K562 (cell line): ENCODE results near the gene TRIM73.
"Not testable (repeated sequence)": the region's sequence is repeated elsewhere in the genome, so short reads cannot be mapped to it uniquely, and the experiment has no call there.

Experiments
- CTCF ChIP-seq, 3 experiments: IDR thresholded peaks in 2 of 3; conservative IDR thresholded peaks in 1 of 3; 2 replicates each; pipeline ENCODE4 v1.5.1; 2011 to 2012; ENCODE audit warnings: low read length in 3 of 3, mild to moderate bottlenecking in 3 of 3, control low read depth in 2 of 3, improper control_type of control experiment in 1 of 3, inconsistent platforms in 1 of 3, low read depth in 1 of 3, mixed read lengths in 1 of 3, moderate library complexity in 1 of 3; ENCODE audit not compliant: insufficient read depth in 2 of 3
- E2F6 ChIP-seq, 2 experiments: IDR thresholded peaks; 2 replicates each; pipeline ENCODE4 v1.6.1; 2011; ENCODE audit warnings: borderline replicate concordance in 1 of 2, control low read depth in 1 of 2, low read depth in 1 of 2, low read length in 1 of 2, mild to moderate bottlenecking in 1 of 2, mixed read lengths in 1 of 2, moderate library complexity in 1 of 2; ENCODE audit not compliant: insufficient read depth in 1 of 2, insufficient read length in 1 of 2, poor library complexity in 1 of 2, severe bottlenecking in 1 of 2; ENCODE audit errors: extremely low read depth in 1 of 2
- GABPA ChIP-seq: fragments of 200-800 bp; sonication (Bioruptor generic); conservative IDR thresholded peaks from 2 replicates; pipeline ENCODE4 v1.6.1; 2016; ENCODE audit warnings: low read depth, missing genetic modification characterization, missing compliant biosample characterization
- KLF16 ChIP-seq: IDR thresholded peaks from 2 replicates; pipeline ENCODE4 v1.6.1; 2016; ENCODE audit warnings: antibody characterized with exemption
- POLR2A ChIP-seq: fragments of 450-650 bp; conservative IDR thresholded peaks from 2 replicates; pipeline ENCODE4 v1.6.1; 2016
- RFX1 ChIP-seq: fragments of 450-650 bp; IDR thresholded peaks from 2 replicates; pipeline ENCODE4 v1.6.1; 2016; ENCODE audit warnings: mild to moderate bottlenecking, moderate library complexity
- TF ChIP-seq, protein P1 (sequence below): sonication (generic); formaldehyde crosslinking; IDR thresholded peaks from 2 replicates; pipeline ENCODE4 v1.8.0; 2022; ENCODE audit warnings: mild to moderate bottlenecking, missing genetic modification reagents

- TF ChIP-seq GABPA (tag); POLR2A; KLF16; RFX1; E2F6 (IDR thresholded peaks at IDR 0.05; ENCODE audit: borderline replicate concordance in 1 of 2, extremely low read depth in 1 of 2, insufficient read depth in 1 of 2, insufficient read length in 1 of 2, low read depth in 1 of 2, low read length in 1 of 2, poor library complexity in 1 of 2, severe bottlenecking in 1 of 2); CTCF (IDR thresholded peaks at IDR 0.05 in 2 of 3, conservative IDR thresholded peaks at IDR 0.05 in 1 of 3; ENCODE audit: insufficient read depth in 2 of 3, low read depth in 1 of 3, low read length in 3 of 3): not testable (repeated sequence)
- TF ChIP-seq, protein P1, sequence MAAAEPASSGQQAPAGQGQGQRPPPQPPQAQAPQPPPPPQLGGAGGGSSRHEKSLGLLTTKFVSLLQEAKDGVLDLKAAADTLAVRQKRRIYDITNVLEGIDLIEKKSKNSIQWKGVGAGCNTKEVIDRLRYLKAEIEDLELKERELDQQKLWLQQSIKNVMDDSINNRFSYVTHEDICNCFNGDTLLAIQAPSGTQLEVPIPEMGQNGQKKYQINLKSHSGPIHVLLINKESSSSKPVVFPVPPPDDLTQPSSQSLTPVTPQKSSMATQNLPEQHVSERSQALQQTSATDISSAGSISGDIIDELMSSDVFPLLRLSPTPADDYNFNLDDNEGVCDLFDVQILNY (CRISPR knock-in tag): not testable (repeated sequence)
Measured at GRCh38 chr7:75404663-75405062, 9.2 kb downstream of the TRIM73 start.
